Dedifferentiated amniotic fluid mesenchymal stem cell (primary cell): ENCODE data around the gene KDM7A.
A peak's percentile ranks its signal among the peaks of the same experiment; 100 is the strongest.

Source experiments
- DNase-seq: peaks from one replicate; pipeline ENCODE4 v3.0.0-alpha.2; 2016; ENCODE audit errors: extremely low spot score

KDM7A gene

GRCh38 chr7:140082770-140083169 lies 94.0 kb downstream of the KDM7A start:
- DNase-seq: no peak

DNA sequence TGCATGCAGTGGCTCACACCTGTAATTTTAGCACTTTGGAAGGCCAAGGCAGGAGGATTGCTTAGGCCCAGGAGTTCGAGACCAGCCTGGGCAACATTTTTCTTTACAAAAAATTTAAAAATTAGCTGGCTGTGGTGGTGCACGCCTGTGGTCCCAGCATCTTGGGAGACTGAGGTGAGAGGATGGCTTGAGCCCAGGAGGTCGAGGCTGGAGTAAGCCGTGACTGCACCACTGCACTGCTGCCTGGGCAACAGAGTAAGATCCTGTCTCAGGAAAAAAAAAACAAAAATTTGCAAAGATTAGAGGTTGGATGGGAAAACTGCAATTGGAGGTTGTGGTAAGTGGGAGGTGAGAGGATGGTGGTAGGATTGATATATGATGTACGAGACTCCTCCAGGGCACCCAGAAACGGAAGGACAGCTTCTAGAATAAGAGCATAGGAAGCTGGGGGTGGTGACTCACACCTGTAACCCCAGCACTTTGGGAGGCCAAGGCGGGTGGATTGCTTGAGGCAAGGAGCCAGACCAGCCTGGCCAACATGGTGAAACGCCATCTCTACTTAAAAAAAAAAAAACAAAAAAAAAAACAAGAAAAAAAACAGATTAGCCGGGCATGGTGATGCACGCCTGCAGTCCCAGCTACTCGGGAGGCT lies 94.9 kb downstream of the KDM7A start:
- DNase-seq: no peak

DNA sequence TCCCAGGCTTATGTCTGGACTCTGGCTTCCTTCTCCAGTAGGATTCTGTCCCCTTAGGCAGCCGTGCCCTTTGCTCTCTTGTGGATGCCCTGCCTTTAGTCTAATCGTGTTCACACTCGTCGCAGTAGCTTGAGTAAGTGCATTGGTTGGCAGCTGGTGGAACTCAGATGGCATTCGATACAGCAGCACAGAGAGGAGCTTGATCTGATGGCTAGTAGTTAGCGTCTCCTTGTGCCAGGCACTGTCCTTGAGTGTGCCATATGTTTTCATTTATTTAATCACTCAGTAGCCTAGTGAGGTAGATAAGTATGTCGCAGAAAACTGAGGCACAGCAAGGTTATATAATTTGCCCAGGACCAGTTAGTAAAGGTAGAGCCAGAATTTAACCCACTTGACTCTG lies 95.9 kb downstream of the KDM7A start:
- no peak for DNase-seq

DNA sequence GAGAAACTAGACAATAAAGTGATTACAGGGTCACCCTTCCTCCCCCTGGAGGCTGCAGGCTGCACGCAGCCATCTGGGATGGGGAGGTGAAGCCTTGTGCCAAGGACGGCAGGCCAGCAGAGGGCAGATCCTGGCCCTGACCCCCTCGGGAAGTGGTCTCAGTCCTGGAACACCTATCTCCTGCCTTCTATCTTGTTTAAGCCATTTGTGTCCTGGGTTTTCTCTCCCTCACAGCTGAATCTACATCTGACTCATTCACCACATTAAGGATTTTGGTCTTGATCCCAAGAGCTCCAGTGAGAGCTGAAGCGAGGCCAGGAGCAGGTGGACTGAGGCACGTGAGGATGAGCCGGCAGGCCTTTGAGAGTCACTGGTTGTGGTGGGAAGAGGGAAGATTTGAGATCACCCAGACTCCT lies 97.7 kb downstream of the KDM7A start:
- DNase-seq: no peak

GRCh38 chr7:140078392-140078791 lies 98.4 kb downstream of the KDM7A start:
- no peak for DNase-seq

GRCh38 chr7:140074780-140075179 lies 102.0 kb downstream of the KDM7A start:
- DNase-seq: no peak

DNA sequence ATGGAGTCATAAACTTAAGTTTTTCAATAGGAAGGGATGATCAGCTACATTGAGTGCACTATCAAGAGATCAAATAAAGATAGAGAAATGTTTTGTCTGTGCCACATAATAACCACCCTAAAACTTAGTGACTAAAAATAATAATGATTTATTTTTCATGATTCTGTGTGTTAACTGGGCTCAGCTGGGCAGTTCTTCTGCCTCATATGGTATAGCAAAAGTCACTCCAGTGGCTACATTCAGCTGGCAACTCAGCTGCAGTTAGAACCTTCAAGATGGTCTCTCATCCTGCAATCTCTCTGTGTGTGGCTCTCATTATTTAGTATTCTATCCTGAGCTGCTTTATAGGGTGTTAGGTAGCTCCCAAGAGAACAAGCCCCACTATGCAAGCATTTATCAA lies 106.2 kb downstream of the KDM7A start:
- DNase-seq: no peak

DNA sequence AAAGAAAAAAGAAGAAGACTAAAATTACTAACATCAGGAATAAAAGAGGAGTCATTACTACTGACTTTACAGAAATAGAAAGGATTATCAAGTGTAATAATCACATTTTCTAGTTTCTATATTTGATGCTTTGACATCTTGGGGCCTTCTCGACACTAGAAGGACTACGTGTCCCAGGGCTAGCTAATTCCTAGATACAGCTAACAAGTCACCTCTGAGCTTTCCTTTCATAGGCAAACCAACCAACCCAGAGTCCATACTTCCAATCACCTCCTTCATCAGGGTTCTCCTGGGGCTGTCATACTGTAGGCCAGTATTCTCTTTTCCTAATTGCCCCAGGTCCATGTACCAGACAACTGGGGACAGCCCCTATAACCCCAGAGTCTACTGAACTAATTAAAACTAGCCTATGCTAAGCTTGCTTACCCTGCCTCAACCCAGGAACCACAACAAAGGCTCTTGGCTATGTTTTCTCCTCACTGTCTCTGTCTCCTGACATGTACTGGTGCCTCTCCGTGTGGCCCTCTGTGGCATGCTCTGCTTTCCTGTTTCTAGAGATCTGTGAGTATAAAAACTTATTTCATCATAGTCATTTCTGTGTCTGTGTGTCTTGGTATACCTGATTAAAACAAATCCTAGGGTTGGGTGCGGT lies 107.4 kb downstream of the KDM7A start:
- no peak for DNase-seq

DNA sequence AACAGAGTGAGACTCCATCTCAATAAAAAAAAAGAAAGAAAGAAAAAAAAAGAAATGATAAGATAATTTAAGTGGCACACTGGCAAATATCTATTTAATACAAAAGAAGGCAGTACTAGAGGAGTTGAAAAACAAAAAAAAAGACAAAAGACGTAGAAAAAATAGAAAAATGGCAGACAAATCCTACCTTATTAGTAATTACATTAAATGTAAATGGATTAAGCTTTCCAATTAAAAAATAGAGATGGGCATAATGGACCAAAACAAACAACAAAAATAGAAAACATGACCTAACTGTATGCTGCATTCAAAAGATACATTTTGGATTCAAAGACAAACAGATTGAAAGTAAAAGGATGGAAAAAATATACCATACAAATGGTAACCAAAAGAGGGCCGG lies 108.8 kb downstream of the KDM7A start:
- DNase-seq: no peak

- DNase-seq: no peak
Measured at GRCh38 chr7:140067052-140067451, 109.7 kb downstream of the KDM7A start.

DNA sequence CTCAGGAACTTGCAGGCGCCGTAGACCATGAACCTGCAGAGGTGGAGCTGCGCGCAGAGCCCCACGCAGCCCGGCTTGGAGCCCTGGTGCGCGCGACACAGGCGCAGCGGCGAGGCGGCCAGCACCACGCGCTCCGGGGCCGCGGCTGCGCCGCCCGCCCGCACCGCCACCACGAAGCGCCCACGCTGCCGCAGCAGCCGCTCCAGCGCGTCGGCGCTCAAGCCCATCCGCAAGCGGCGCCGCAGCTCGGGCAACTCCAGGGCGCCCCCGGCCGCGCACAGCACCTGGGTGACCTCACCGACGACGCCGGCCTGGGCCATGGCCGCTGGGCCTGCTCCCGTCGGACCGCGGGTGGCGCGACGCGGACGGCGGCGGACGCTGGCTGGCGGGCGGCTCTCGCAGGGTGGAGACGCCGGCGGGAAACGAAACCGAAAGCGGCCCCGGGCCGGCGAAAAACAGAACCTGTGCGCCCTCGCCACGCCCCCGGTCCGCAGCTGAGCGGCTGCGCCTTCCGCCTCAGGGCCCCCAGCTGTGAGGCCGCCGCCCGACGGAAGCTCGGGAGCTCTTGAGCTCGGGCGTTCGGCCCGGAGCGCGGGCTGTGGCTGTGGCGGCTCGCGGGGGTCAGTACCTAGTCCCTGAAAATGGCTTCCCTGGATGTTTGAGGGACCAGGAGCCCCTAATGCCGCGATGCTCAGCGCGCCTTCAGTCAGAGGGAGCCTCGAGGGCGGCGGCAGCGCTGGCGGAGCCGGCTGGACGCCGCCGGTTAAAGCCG lies 114.1 kb downstream of the KDM7A start, which contains the start of gene PARP12:
Gene PARP12, minus strand, starts transcription at position 424 of the 772 bp plus-strand sequence. Its CDS starts 104 bp downstream, at position 320.
- DNase-seq: peak; percentile 63

- DNase-seq: no peak
Measured at GRCh38 chr7:140062118-140062527, 114.7 kb downstream of the KDM7A start.

- DNase-seq: no peak
Measured at GRCh38 chr7:140061607-140061930, 115.2 kb downstream of the KDM7A start.

- DNase-seq: no peak
Measured at GRCh38 chr7:140060788-140061606, 115.8 kb downstream of the KDM7A start.

DNA sequence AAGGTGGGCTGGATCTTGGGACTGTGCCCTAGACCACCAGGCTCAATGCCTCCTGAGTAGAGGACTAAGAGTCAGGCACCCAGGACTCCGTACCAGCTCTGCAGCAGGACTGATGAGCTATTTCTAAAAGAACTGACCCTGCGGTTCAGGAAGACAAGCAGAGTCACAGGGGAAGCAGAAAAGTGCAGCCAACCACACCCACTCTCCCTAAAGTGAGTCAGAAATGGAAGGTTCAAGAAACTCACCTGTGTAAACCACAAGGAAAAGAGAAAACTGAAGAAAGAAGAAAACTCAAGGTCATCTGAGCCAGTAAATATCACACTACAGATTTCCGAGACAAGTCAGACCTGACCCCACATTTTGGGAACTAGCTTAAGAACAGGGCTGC lies 116.5 kb downstream of the KDM7A start:
- DNase-seq: no peak

DNA sequence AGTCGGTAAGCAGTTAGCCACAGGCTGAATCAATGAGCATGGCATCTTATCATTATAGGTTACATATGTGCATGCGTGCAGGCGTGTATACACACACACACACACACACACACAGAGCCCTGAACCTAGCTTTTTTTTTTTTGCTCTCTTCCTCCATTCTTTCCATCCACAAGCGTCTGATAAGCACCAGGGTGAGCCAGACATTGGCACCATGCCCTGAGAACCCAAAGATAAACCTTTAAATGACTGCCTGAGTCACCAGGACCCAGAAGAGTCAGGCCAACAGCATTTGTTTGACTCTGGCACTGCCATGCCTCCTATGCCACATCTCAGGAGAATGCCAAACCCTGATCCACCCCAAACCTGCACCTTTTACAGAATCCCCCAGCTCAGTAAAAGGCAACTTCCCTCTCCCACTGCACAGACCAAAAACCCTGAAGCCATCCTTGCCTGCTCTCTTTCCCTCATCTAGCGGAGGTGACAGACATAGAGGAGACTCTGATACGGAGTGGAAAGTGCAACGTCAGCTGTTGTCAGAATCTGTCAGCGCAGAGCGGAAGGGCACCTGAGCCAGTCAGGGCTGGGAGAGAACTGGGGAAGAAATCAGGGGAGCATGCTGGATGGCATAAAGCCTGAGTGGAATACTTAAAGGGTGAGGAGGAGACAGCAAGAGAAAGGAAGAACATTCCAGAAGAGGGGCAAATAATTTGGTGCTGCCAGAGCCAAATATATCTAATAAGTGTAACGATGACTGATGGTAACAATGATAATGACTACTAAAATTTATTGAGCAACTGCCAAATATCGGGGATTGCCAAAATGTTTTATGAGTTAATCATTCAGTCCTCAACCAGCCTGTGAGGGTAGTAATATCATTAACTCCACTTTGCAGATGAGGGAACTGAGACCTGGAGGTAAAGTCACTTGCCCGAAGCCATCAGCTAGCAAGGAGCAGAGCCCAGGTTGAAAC lies 117.2 kb downstream of the KDM7A start:
- peak; percentile 44 for DNase-seq

DNA sequence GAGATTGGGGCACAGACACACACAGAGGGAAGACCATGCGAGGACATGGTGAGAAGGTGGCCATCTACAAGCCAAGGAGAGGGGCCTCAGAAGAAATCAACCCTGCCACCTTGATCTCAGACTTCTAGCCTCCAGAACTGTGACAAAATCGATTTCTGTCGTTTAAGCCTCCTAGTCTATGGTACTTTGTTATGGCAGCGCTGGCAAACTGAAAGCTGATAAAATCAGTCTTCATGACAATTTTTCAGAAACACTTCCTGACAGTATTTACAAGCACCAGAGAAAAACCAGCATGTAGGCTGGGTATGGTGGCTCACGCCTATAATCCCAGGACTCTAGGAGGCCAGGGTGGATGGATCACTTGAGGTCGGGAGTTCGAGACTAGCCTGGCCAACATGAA lies 118.3 kb downstream of the KDM7A start:
- DNase-seq: no peak

DNA sequence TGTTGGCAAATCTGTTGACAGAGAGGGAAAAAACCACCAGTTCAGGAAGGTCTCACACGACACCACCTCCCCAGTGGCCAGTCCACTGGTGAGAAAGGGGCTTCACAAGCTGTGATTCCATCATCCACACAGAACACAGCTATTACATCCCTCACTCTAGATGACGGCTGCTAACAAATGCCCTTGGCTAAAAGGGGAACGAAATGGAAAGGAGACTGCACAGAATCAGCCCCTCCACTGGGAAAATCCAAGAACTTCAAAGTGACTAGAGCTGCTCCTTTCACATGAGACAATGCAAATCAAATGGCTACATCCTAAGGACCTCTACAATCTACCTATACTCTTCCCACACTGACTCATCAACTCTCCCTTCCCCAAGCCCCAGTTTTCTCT lies 119.6 kb downstream of the KDM7A start:
- no peak for DNase-seq

- no peak for DNase-seq
Measured at GRCh38 chr7:140056431-140057142, 120.2 kb downstream of the KDM7A start.

- no peak for DNase-seq
Measured at GRCh38 chr7:140055833-140056232, 121.0 kb downstream of the KDM7A start.
